ENCODE measurements around the gene ZNF608. TPM values are rescaled to one million over a fixed set of nuclear protein-coding genes. Genes with fewer than 3 reads are reported as not detected.

The ZNF608 gene
- polyA plus RNA-seq, 1 donor, result 83.4 TPM

DNA sequence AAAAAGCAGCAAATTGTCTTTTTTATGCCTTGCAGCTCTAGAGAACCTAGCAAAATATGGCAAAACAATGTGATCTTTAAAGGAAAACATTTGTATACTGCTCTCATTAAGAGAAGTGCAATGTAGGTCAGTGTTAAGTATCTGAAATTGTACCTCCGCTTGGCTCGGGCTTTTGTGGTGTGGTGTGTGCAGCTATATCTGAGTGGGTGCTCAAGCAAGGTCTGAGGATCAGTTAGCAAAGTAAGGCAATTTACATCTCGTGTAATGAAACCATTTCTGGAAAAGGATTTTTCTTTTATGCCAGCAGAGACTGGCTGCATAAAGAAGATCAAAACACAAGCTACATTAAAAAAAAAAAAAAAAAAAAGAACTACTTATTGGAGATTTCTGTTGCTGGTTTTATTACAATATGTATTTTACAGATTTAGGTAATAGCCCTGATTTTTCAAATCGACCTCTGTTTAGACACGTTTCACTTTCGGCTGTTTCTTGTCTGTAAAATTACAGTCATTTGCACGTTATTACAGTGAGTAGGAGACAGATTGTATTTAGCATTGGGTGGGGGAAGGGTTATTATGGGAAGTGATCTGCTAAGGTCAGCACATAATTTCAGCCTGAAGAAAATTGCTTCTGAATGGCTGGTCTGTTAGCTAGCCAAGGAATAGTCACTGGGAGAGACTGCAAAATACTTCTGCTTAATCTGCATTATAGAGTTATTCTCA is 7.9 kb upstream of the ZNF608 start:
- DNase-seq, result no peak

DNA sequence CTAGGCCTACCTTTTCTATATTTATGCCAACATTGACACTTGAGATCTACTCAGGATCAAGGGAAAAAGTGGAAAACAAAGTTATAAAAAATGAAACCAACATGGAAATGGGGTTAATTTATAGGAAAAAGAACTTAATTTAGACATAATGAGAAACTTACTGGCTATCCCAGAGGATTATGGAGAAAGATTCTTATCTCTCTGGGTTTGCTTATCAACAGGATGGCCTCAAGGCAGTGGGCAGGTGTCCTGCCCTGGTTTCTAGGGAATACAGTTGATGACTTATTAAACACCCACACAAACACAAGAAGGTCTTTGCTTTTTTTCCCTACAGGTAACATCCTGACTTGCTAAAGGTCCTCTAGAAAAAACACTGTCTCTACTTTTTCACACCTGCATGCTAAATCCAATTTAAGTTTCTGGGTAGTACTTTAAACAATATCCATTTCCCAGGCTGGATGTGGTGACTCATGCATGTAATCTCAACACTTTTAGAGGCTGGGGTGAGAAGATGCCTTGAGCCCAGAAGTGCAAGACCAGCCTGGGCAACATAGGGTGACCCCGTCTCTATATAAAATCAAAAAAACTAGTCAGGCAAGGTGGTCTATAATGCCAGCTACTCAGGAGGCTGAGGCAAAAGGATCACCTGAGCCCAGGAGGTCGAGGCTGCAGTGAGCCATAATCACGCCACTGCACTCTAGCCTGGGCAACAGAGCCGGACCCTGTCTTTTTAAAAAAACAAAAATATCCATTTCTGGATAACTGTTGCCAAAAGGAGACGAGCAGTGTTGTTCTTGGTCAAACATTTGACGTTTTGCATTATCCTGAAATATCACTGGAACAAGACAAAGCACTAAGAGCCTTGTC is 6.6 kb upstream of the ZNF608 start:
- no peak for DNase-seq

DNA sequence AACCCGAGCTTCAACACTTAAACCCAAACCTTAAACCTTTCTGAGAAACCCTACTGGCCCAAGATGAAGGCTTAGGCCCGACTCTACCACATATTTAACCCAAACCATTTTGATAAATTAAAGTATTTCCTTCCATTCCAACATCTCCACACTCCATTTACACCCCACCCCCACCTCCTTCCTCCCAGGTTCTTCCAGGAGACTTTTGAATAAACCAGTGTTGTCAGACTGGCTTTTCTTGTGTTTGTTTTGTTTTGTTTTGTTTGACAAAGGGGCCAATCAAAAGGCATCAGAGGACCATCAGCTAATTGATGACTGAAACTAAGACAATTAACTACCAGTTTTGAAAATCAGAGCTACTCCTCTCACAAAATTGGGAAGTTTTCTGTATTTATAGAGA is 4.6 kb upstream of the ZNF608 start:
- DNase-seq, result no peak

DNA sequence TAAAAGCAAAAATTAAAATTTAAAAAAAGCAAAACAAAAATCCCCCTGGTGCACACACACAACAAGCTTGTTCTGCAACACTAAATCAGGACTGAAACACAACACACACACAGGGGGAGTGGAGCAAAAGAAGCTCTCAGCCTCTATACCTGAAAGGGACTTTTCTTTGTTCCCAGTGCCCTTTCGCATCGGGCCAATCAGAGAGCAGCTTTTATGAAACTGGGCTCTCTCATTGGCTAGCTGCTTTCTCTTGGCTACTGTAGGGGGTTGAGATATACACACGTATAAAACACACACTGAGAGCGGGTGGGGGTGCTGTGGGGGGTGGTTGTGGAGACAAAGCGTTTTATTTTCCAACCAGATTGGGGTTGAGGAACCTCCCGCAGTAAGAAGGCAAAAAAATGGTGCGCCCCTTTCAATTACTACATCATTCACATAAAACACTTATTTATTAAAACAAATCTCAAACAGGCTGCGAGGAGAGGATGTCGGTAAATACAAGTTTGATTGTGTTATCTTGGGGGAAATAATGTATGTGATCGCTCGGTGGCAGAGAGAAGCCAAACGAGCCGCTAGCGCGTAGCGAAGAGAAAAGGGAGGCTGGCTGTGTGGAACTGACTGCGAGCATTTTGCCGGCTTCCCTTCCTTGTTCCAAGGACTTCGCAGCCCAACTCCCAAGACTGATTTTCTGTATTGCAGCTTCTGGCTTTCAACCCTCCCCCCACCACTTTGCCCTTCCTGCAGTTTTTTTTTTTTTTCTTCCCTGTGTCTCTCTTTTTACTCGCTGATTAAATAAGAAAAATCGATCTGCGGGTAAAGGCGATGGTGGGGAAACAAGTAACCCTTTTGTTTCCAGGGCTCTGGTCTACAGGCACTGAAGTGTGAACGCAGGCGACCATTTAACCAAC is 2.5 kb upstream of the ZNF608 start:
- peak; percentile 96 for DNase-seq

DNA sequence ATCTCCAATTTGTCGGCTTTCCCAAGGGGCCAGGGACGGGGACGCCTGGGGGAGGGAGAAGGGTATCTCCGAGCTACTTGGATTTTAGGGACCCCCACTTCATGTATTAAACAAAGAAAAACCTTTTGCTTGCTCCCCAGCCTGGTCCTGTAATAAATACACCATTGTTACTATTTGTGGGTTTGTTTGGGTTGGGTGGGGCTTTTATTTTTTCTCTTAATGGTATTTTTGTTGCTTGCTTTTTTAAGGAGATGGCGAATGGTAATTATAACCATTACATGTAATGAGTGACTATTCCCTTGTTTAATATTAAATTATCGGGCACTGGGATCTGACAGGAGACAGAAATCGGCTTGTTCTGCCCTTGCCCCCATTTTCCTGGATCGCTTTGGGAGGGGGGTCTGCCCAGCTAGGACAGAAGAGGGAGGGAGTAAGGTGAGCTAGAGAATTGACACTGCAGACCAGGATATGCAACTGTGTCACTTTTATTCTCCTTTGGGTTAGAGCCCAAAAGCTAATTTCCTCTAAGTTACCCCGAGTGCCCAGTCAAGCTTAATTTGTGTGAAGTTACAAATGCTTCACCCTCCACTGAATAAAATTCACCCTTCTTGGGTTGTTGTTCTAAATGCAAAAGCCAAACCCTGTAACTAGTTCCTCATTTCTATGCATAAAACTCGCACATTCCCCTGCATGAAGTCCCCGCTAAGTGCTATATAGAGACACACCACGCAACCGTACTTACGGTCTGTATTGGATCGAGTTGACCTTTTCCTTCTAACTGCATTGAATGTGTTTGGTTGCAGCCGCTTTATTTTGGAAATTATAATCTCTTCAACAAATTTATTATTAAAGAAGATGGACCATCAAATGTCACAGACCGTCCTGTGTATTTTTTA is 1.6 kb upstream of the ZNF608 start:
- peak; percentile 67 for DNase-seq

DNA sequence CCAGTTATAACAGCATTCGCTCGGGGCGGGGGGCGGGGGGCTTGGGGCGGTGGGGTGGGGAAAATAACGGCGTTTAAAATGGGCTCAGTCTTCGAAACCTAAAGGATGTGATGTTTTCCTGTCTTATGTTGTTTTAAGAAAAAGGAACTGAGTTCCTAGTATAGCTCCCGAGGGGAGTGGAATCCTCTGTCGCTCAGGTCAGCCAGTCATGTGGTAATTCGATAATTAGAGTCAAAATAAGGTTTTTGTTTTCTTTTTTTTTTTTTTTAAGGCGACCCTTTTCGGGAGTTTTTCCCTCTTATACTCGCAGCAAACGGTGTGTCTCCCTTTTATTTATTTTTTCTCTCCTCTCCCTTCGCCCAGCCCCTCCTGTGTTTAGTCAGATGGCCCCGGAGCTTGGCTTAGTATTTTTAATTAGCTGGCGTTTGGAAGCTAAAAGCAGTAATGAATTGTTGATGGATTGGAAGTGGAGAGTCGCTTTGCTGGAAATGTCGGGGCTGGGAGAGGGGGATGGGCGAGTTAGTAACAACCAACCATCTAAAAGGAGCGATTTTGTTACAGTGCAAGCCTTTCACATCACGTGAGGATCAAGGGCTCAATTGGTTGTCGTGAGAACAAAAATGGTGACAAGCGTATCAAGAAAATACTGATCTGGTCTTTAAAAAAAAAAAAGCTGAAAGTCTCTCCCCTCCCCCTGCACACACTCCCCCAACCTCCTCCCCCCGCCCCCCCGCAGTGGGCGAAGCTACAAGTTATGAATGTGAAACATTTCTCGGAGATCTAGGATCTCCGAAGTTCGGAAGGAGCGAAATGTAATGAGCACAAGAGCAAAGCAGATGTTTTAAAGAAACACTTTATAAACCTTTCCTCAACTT is 714 bp upstream of the ZNF608 start:
- DNase-seq, result peak; percentile 96

DNA sequence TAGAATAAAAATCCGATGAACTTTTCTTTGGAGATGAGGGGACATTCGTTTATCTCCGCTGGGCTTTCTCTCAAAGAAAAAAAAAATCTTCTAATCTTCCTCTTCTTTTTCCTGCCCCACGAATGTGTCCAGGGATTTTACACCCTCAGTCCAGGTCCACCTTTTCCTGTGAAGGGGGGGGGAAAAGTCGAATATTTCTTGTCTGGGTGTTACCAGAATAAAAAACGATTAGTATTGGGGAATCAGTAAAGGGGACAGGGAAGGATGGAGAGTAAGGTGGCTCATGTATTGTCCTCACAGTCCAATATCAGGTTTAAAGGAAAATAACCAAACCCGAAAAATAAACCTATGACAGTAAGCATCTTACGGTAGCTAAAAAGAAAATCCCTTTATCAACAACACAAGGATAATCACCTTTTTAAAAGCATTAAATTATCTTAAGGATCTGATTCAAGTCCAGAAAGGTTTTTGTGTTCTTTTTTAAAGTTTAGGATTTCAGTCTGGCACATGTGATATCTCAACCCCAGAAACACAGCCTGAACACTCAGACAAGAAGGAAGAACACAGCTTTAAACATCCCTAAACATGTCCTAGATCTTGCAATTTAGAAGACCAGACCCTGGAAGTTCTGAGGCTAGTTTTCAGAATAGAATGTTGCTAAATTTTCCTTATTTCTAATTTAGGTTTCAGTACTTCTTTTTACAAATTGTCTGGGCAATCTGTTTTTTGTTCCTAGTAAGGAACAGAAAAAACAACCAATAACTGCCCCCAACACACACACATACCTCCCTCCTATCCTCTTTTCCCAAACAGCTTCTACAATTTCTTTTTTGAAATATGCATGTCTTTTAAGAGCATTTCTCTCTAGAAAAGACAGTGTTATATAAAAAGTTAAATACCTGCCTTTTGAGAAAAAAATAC is 1.2 kb downstream of the ZNF608 start:
- no peak for DNase-seq

DNA sequence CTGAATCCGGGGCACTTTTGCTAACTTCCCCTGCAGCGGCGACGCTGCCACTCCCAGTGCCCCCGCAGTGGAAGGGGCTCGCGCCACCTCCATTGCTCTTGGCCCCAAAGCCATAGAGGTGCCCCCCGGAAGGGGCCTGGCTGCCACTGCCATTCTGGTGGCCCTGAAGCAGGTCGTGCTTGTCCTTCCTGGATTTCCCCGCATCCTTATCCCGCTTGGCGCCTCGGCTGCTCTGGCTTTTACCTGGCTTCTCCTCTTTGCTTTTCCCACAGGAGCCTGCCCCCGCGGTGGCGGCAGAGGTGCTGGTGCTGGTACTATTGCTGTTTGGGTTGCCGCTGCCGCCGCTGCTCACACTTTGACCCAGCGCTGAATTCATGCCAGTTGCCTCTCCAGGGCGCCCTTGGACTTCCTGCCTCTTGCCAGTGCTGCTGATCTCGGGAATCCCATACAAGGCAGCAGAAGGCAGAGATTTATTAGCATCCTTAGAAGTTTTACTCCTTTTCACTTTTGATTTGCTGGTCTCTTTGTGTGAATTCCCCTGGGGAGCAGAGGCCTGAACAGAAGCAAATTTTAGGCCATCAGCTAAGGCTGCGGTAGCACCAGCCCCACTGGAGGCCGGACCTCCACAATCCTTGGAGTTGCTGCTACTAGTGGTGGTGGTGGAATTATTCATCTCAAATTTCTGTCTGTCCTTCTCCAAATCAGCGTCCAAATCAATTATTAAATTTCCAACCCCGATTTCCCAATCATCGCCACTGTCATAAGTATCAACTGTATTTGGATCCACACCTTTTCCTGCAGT is 2.1 kb downstream of the ZNF608 start:
- no peak for DNase-seq

DNA sequence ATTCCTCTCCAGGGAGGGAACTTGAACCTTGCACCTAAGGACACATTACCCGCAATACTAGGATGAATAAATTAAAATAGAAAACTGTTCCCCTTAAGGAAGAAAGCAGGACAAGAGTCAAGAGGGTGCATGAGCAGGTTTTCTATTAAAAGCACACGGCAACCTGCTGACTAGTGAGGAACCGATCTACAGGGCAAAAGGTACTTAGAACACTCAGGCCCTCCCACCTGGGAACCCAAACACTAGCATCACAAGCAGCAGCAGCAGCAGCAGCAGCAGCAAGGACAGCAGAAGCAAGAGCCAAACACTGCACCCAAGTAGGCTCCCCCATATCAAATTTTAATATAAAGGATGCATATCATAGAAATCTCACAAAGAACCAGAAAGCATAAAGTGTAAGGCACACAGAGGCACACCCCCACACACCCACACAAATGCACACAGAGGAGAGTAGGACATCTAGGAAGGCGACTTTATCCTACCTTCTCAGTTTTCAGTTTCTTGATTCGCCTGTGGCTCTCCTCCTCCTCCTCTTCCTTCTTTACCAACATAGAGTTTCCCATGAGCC is 2.8 kb downstream of the ZNF608 start:
- DNase-seq, result no peak

DNA sequence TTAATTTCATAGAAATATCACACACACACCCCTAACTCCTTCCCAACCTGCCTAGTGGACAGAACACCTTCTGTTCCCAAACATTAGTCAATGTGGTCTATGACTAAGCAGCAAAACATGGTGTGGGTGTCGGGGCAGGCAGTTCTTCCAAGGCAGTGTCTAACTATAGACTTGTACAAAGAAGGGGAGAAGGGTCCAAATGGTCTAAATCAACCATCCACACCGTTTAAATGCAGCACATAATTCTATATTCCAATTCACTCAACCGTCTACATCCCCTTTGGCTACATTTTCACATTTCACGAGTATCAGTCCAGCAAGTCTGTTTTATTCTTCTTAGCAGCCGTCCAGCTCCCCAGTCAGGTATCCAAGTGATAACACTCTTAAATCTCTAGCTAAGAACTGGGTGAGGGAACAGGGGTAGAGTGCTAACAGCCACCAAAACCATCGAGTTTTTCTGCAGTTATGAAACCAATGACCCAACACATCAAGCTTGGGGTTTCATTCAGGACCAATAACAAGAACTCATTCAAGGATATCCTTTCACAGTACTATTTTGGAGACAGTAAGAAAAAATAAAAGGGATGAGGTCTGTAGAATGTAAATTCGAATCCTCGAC is 3.3 kb downstream of the ZNF608 start:
- DNase-seq, result no peak

DNA sequence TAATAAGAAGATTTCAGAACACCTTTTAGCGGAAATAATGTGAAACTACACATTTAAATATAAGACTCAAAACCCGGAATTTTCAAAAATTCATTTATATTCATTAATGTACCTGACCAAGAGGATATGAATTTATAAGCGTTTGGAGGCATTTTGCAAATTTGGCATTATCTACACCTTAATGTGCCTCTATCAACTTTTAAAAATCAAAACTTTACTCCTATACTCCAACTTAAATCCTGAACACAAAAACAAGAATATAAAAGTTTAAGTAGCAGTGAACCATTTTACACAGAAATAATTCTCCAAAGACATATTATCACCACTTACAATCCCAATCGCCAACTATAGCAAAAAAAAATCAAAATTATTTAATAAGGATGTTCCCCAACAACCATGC is 3.9 kb downstream of the ZNF608 start:
- no peak for DNase-seq

DNA sequence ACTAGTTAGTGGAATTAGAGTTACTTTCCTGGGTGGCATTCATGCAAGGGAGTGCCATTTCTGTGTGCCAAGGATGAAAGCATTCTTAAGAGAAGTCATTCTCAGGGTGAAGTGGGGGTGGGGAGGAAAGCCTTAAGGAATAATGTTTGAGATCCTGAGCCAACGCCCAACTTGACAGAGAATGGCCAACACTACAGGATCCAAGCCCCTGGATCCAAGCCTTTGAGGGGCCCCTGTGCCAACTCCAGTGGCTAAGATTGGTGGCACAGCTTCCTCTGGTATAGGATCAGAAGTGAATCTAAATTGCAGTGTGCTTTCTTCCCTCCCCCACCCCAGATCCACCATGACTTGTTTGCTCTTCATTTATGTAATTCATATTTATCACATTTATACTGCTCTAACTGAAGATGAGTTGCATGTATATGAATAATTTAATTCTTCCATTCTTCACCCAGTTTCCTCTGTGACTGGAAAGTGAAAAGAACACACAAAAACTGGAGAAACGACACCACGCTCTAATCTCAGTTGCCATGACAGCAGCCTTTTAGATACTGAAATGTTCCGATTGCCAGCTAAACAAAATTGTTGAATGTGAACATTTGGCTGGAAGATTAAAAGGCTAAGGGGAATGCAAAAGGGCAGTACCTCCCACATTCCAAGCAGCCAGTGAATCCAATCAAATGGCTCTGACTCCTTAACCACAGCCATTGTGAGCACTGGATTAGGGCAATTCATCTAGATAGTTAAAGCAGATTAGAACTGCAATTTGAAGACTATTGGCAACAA is 4.5 kb downstream of the ZNF608 start:
- DNase-seq, result peak; percentile 83

DNA sequence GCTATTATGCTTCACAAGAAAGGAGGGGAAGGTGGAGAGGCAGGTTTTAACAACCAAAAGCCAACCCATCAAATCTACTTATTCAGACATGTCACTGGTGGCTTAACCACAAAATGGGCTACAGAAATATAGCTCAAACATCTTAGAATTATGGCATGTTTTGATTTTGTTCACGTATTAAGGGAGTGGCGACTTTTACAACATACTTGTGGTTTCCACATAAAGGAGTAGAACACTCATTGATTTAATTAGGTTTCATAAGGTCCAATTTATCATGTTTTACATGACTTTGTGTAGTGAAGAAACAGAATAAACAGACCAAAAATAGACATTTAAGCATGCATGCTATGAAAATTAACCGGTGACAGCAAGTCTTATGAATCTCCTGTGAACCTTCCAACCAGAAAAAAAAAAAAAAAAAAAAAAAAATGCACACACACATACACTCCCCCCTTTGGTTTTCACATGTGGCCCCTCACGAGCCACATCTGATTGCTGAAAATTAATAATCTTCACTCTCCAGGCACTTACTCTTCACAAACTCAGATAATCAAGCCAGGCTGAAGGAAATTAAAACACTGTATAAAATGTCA is 5.4 kb downstream of the ZNF608 start:
- no peak for DNase-seq

DNA sequence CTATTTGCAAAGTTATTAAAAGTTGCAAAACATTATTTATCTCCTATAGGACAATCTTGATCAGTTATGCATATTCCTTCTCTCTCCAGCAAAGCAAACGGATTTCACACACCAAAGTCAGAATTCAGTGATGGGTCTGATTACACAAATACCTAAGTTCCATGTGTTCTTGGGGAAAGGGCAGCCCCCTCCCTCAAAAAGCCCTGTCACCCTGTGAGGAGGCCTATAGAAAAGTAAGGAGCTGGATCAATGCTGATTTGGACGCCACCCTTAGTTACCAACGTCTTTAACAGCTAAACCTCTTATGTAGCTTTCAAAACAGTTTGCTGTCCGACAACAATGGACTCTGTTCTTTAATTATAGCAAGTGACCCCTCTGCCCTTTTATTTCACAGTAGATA is 6.4 kb downstream of the ZNF608 start:
- DNase-seq, result no peak

DNA sequence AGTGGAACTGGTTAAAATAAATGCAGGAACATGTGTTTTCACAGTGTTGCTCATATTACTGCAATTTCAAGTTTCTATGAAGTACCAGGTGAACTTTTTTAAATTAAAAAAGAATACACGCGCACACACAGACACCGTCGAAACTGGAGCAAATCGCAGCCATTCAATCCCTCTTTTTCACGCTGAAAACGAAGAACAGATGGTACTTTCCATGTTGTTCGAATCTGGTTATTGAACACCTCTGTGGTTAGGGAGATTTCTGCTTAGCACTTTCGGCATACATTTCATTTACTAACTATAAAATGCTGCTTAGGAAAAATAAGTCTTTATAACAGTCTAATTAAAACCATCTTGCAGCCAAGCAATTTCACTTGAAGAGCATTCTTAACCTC is 6.8 kb downstream of the ZNF608 start:
- no peak for DNase-seq
